Stimulated activated CD4-positive, alpha-beta T cell treated with anti-CD3 and anti-CD28 coated beads, TNF-alpha, amount 100 ng/mL, for 1 hour (primary cell): ENCODE data around the gene EPHA2.

Experiments used
- DNase-seq, 3 donors: peaks; one replicate each; pipeline ENCODE4 v3.0.0-alpha.2; 2020; ENCODE audit warnings: low read depth in 3 of 3, low spot score in 1 of 3

Gene EPHA2

DNA sequence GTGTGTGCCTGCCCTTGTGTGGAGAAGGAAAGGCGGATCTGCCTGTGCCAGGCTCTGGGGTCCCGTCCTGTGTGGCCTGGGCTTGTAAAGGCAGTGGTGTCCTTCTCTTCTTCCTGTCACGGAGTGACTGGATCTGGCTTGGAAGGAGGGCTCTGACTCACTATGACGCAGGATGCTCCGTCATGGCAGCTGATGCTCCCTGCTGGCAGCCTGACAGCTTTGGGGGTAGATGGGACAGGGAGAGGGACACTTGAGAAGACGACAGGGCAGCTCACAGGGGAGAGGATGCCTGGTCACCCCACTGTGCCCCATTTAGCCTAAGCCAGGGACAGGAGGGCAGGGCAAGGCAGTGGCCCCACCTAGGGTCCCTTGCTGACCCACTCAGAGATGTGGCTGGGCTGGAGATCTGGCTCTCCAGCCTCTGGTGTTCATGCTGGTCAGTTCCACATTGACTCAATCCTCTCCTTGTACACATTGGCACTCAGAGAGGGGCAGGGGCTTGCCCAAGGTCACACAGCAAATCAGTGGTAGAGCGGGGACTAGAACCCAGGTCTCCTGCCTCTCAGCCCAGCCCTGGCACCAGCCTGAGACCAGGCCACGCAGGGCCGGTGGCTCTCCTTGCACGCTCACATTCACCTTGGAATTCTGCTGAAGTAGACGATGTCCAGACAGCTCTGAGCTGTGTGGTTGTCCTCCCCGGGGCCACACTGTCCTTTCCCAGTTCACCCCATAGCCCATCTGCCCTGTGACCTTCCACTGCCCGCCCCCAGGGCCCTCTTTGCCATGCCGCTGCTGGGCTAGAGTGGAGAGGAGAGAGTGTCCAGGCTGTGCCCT is 79.6 kb downstream of the EPHA2 start:
- no peak for DNase-seq

DNA sequence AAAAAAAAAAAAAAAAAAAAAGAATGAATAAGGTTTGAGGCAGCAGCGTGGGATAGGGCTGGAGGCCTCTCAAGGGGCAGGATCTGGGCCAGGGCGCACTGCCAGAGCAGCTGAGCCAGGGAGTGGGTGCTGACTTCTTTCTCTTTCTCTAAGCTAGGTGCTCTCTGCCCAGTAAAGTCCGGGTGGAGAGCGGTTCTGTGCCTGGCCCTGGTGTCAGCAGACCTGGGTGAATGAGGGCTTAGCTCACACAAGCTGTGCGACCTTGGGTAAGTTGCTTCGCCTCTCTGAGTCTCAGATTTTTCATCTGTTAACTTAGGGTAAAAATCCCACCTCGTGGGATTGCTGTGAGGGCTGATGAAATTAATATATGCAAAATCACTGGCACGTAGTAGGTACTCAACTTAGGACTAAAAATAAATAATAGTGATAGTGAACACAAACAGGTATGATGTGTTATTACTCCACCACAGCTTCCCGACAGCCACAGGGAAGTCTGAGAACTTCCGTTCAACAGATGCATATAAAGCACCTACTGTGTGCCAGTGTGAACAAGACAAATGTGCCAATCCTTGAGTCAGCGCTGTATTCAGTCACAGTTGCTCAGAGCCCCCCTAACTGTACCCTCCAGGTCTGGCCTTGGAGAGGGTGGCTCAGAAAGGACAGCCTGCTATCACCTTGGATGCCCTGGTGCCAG is 80.4 kb downstream of the EPHA2 start:
- DNase-seq: no peak
